ENCODE data around the gene PSEN1. TPM values are rescaled to one million over a fixed set of nuclear protein-coding genes. Genes with fewer than 3 reads are reported as not detected.
A peak's percentile ranks its signal among the peaks of the same experiment; 100 is the strongest.

PSEN1 gene
- total and polyA plus RNA-seq, 9 donors = 21.7 to 73.1 (median 44.0) TPM

- Histone ChIP-seq H3K27ac (no peak overlapping the region), H3K4me1 (ENCODE audit: insufficient read depth) (no peaks in the 10 kb centered on the region), H3K9me3 (no peaks in the 10 kb centered on the region), H3K36me3 (no peaks in the 10 kb centered on the region), H3K27me3 (no peaks in the 10 kb centered on the region), H3K4me3 (no peak overlapping the region)
- intact Hi-C loops (cut with DNase I) = no loop called here
- TF ChIP-seq EP300 (IDR thresholded peaks at IDR 0.05) (no peak), POLR2A (IDR thresholded peaks at IDR 0.05) (no peak)
- TF ChIP-seq, protein P1, sequence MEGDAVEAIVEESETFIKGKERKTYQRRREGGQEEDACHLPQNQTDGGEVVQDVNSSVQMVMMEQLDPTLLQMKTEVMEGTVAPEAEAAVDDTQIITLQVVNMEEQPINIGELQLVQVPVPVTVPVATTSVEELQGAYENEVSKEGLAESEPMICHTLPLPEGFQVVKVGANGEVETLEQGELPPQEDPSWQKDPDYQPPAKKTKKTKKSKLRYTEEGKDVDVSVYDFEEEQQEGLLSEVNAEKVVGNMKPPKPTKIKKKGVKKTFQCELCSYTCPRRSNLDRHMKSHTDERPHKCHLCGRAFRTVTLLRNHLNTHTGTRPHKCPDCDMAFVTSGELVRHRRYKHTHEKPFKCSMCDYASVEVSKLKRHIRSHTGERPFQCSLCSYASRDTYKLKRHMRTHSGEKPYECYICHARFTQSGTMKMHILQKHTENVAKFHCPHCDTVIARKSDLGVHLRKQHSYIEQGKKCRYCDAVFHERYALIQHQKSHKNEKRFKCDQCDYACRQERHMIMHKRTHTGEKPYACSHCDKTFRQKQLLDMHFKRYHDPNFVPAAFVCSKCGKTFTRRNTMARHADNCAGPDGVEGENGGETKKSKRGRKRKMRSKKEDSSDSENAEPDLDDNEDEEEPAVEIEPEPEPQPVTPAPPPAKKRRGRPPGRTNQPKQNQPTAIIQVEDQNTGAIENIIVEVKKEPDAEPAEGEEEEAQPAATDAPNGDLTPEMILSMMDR (IDR thresholded peaks at IDR 0.05) = no peak
- DNase-seq = no peak
- 81 to 86% (median 84%) methylated on average over 4 of the region's 4 CpGs for WGBS, 3 donors
Measured at GRCh38 chr14:73258076-73258475, 121.8 kb downstream of the PSEN1 start.

DNA sequence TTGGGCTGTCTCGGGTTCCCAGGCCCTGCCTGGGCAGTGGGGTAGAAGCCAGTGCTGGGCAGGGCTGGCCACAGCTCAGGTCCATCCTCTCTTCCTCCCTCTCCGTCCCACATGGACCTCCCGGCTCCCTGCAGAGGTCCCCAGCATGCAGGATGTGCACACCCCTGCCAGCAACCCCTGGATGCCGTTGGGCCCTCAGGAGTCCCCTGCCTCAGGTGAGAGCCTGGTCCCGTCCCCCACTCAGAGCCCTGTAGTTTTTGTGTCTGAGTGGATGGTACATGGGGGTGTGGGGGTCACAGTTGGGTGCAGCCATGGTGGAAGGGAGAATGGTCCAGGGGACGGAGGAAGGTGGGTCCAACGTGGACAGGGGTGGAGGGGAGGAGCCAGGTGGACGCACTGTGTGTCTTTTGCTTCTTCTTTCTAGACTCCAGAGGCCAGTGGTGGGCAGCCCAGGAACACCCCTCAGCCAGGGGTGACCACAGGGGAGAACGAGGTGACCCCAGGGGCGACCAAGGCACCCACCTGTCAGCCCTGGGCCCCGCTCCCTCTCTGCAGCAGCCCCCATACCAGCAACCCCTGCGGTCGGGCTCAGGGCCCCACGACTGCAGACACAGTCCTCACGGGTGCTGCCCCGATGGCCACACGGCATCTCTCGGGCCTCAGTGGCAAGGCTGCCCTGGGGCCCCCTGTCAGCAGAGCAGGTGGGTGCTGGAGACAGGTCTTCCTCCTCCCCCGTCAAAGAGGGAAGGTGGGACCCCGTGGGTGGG lies 122.7 kb downstream of the PSEN1 start:
- Histone ChIP-seq H3K4me1 (ENCODE audit: insufficient read depth) (no peaks in the 10 kb centered on the region), H3K36me3 (no peaks in the 10 kb centered on the region), H3K9me3 (no peaks in the 10 kb centered on the region), H3K4me3 (no peak overlapping the region), H3K27ac (no peak overlapping the region), H3K27me3 (no peaks in the 10 kb centered on the region)
- intact Hi-C loops (cut with DNase I) = no loop called here
- DNase-seq = peak in 1 of 5 donors; percentile 6
- 89 to 92% (median 91%) methylated on average over 18 to 20 of the region's 20 CpGs for WGBS, 3 donors
- TF ChIP-seq EP300 (IDR thresholded peaks at IDR 0.05) = no peak
- no peak for TF ChIP-seq POLR2A (IDR thresholded peaks at IDR 0.05)
- TF ChIP-seq, protein P1 (IDR thresholded peaks at IDR 0.05) = no peak

GRCh38 chr14:73259837-73260236 lies 123.5 kb downstream of the PSEN1 start:
- TF ChIP-seq, protein P1 (IDR thresholded peaks at IDR 0.05) = no peak
- TF ChIP-seq POLR2A (IDR thresholded peaks at IDR 0.05) = no peak
- TF ChIP-seq EP300 (IDR thresholded peaks at IDR 0.05) = no peak
- WGBS, 3 donors = 80 to 86% (median 83%) methylated on average over 9 of the region's 9 CpGs
- H3K27ac ChIP-seq = no peak overlapping the region
- H3K9me3 ChIP-seq = no peaks in the 10 kb centered on the region
- no peaks in the 10 kb centered on the region for H3K27me3 ChIP-seq
- intact Hi-C loops (cut with DNase I) = no loop called here
- no peaks in the 10 kb centered on the region for H3K4me1 ChIP-seq (ENCODE audit: insufficient read depth)
- DNase-seq = no peak
- no peak overlapping the region for H3K4me3 ChIP-seq
- H3K36me3 ChIP-seq = no peaks in the 10 kb centered on the region

DNA sequence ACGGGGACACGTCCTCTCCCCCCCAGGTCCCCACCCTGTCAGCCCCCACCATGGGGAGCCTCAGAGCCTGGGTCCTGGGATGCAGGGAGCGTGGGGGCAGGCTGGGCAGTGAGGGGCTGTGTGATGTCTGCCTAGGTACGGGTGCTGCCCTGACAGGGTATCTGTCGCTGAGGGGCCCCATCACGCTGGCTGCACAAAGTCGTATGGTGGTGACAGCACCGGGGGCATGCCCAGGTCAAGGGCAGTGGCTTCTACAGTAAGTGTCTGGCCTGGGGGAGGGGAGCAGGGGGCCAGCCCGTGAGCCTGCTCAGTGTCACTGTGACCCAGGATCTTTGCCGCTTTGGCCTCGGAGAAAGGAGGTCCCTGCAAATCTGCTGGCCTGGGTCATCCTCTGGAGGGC lies 124.3 kb downstream of the PSEN1 start:
- no peaks in the 10 kb centered on the region for H3K4me1 ChIP-seq (ENCODE audit: insufficient read depth)
- intact Hi-C loops (cut with DNase I) = no loop called here
- no peak overlapping the region for H3K27ac ChIP-seq
- H3K27me3 ChIP-seq = no peaks in the 10 kb centered on the region
- no peak overlapping the region for H3K4me3 ChIP-seq
- no peaks in the 10 kb centered on the region for H3K36me3 ChIP-seq
- H3K9me3 ChIP-seq = no peaks in the 10 kb centered on the region
- 64 to 76% (median 69%) methylated on average over 11 of the region's 11 CpGs for WGBS, 3 donors
- no peak for TF ChIP-seq POLR2A (IDR thresholded peaks at IDR 0.05)
- TF ChIP-seq EP300 (IDR thresholded peaks at IDR 0.05) = no peak
- TF ChIP-seq, protein P1 (IDR thresholded peaks at IDR 0.05) = no peak
- DNase-seq = no peak

Data from ovary (tissue), 9 donors.